Suppressor macrophage treated with lipopolysaccharide for 1 hour (primary cell): ENCODE measurements around the gene COL27A1.

Experiments used
- DNase-seq, 3 donors: peaks; one replicate each; pipeline ENCODE4 v3.0.0-alpha.2; 2020 to 2022

Gene COL27A1

DNA sequence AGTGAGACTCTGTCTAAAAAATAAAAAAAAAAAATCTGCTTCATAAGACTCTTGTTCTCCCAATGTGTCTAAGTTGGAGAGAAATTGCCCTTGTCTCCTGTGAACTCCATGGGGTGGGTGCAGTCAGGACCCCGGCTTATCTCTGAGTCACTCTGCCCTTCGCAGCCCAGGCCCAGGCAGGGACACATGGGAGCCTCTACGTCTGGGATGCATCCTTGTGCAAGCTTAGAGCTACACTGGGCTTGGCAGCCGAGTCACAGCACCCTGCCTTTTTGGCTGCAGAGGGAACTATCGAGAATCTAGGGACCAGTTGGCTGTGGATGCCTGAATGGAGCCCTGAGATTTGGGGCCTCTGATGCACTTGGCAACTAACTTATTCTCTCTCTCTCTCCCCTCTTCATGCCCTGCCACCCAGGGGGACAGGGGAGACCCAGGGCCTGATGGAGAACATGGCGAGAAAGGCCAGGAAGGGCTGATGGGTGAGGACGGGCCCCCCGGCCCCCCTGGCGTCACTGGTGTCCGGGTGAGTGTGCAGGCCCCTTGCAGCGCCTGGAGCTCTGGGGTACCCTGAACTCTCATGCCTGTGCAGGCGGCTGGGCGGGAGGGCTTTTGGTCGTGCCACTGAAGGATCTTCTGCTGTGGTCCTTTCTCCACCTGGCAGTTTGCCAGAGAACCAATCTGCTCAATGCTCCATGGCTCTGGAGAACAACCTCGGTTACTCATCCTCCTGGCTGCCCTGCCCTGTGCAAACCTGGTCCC, 120.1 kb downstream of the COL27A1 start:
- no peak for DNase-seq

DNA sequence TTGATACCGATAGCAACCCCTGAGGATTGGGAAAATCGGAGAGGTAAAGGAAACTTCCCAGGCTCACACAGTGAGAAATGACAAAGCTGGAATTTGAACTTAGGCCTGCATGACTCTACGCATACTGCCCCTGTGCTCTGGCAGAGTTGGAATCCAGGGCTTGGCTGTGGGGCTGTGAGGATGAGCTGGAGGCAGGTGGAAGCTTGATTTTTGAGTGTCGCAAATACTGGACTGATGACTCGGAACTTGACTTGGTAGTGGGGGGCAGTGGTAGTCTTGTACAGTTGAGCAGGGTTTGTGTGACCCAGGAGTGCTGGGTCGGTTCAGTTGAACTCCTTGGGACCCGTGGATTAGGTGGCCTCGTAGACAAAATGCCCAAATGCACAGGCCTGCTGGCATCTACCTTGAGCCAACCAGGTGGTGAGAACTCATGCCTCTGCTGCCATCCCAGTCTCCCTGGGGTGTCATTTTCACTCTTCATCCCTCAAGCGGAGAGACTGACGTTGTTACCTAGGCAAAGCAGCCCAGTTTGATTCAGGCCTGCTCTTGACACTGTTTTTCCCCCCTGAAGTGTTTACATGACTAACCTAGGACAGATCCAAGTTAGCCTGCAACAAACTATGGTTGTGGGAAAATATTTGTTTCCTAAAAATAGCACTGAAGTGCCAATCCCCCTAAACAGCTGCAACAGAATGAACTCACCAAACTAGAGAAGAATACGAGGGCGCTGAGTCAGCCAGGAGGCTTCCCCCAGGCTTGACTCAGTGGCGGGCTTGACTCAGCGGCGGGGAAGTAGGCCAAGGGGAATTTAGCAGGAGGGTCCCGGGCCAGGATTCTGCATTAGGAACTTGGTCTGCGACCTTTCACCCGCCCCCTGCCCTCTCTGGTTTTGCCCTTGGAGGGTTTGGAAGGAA, 121.8 kb downstream of the COL27A1 start:
- no peak for DNase-seq

DNA sequence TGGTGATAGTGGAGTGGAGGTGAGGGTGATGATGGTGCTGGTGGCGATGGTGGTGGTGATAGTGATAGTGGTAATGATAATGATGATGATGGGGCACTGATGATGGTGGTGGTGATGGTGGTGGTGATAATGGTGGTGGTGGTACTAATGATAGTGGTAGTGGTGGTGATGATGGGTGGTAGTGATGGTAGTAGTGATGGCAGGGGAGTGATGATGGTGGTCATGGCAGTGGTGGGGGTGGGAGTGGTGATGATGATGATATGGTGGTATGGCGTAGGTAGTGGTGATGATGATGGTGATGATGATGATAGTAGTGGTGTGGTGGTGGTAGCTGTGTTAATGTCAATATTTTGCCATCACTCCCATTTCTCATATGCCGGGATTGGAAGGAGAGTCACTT, 123.0 kb downstream of the COL27A1 start:
- DNase-seq = no peak

DNA sequence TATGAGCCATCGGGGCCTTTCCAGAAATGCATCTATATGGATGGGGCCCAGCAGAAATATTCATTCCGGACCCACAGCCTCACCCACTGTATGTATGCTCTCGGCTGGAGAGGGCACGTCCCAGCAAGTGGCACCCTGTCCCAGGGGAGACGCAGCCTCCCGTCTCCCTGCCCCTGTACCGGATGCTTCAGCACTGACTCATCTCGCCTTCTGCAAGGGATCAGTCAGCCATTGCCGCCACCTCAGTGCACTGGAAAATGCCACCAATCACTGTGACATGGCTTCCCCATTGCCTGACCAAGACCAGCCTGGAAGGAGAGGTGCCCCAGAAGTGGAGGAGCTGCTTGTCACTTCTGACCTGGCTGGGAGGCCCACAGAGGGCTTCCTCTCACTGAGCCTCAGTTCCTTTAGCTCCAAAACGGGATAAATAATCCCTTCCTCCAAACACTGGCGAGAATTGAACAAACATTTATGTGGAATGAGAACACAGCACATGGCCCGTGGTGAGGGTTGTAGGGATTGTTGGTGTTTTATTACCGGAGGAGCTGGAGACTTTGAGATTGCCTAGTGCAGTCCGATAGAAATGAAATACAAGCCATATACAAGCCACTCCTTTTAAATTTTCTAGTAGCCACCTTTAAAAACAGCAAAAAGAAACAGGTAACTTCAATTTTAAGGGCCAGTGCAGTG, 123.7 kb downstream of the COL27A1 start:
- no peak for DNase-seq

DNA sequence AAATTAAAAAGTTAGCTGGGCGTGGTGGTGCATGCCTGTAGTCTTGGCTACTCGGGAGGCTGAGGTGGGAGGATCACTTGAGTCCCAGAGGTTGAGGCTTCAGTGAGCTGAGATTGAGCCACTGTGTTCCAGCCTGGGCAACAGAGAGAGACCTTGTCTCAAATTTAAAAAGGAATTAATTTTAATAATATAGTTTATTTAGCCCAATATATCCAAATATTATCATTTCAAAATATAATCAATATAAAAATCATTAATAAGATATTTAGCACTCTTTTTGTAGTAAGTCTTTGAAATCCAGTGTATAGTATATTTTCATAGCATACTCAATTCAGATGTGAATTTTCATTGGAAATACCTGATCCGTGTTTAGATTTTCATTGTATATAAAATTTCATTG, 124.4 kb downstream of the COL27A1 start:
- no peak for DNase-seq

DNA sequence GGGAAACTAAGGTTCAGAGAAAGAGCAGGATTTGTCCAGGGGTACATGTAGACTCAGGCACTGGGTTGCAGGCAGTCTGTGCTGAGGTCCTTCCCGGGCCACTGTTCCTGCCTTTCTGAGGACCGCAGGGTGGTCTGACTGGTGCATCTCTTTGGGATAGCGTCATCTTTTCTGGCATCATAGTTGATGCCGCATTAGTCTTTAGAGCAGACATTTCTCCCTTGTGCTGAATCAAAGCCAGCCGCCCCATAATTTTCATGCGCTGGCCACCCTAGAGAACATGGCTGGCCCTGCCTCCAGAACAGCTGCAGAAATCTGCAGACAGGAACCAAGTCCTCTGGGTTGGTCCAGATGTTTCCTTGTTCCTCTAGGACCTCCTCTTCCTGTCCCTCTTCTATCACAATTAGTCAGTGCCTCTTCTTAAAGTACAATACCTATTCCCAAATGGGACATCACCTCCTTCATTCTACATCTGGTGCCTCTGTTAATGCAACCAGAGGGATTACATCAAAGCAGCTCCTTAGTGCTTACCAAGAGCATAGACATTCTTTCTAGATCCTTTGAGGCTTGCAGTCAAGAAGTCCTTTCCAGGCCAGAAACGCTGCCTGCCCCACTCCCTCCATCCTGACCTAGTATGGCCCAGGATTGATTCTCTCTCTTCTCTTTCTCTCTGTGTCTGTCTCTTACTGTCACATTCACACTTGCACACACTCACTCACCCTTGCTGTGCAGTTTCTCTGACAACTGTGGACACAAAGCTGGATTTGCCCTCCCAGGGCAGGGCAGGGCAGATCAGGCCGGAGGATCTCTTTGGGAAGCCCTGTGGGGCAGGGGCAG, 125.5 kb downstream of the COL27A1 start:
- no peak for DNase-seq

DNA sequence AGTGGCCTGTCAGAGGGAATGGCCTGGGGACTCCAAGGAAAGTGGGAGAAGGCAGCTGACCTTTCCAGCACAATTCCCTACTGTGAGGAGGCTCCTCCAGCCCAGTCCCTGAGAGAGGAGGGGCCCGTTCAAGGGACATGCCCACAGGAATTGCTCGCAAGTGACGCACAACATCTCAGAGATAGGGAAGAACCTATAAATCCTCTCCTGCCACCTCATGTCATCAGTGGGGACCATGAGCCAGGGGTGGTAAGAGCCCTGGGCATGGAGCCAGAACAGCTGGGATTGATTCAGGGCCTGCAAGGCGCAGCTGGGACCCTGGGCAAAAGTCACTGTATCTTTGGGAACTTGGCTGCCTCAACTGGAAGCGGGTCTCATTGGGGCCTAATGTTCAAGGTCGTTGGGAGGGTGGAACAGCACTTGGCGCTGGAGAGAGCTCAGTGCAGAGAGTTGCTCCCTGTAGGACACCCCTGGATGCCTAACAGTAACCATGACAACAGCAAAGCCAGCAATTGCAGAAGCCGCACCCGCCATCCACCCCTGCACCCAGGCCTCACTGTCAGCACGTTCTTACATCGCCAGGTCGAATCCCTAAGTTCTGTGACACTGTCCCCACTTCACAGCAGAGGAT, 126.3 kb downstream of the COL27A1 start:
- DNase-seq = no peak

DNA sequence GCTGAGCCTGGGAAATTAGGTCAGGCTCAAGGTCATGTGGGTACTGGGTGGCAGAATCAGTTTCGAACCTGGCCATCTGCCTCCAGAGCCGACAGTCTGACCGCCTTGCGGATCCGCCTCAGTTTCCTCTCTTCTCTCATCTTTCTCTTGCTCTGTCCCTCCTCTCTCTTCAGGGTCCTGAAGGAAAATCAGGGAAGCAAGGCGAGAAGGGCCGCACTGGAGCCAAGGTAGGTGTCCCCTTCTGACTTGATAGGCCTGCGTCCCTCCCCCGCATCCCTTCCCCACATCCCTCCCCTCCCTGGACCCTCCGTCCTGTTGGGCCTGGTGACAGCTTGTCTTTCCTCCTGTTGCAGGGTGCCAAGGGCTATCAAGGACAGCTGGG, 126.8 kb downstream of the COL27A1 start:
- DNase-seq = no peak

DNA sequence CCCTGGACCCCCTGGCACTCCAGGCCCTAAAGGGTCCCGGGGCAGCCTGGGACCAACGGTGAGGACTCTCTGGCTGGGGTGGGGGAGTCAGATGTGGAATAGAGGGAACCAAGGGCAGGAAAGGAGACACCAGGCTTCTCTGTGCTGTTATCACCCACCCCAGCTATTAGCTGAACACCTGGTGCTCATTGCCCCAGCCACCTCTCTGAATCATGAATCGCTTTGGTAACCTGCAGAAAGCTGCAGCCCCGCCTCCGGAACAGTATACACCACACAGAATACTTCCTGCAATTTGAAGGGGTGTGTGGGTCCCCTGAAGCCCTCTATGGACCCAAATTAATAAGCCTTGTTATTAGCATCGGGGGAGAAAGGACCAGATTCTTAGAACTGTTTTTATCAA, 127.2 kb downstream of the COL27A1 start:
- DNase-seq = no peak

DNA sequence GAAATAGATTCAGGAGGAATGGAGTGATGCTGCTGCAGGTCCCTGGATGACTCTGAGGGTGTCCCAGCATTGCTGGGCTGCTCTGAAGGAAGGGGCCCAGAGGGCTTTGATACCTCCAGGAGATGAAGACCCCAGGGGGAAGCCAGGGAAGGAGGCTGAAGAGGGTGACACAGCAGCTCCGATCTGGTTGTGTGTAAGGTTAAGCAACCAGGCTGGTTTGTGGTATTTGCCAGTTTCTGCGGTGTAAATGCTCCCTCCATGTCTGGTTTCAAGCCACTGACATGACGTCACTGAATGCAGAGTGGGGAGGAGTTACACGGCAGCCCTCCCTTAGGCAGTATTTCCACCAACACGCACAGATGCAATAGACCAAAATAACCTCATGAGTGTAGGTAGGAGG, 127.6 kb downstream of the COL27A1 start:
- DNase-seq = peak; percentile 40 to 55 (median 43)

DNA sequence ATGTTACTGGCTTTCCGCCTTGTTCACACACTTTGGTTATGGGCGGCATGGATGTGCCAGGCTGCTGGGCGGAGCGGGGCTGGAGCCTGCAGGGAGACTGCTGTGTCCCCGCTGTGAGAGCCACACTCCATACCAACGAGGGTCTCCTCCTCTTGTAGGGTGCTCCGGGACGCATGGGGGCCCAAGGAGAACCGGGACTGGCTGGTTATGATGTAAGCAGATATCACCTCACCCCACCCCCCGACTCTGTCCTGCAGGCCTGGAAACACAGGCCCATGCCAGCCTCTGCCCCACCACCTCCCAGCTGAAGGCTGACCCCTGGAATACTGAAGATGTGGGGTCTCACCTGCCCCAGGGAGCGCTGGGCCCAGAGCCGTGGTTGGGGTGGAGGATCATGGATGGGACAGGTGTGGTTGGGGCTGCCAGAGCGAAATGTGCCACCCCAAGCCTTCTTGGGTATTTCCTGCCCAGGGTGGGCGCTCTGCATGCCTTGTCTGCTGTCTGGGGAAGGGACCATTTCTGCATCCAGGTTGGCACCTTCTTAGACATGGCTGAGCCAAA, 128.3 kb downstream of the COL27A1 start:
- no peak for DNase-seq

DNA sequence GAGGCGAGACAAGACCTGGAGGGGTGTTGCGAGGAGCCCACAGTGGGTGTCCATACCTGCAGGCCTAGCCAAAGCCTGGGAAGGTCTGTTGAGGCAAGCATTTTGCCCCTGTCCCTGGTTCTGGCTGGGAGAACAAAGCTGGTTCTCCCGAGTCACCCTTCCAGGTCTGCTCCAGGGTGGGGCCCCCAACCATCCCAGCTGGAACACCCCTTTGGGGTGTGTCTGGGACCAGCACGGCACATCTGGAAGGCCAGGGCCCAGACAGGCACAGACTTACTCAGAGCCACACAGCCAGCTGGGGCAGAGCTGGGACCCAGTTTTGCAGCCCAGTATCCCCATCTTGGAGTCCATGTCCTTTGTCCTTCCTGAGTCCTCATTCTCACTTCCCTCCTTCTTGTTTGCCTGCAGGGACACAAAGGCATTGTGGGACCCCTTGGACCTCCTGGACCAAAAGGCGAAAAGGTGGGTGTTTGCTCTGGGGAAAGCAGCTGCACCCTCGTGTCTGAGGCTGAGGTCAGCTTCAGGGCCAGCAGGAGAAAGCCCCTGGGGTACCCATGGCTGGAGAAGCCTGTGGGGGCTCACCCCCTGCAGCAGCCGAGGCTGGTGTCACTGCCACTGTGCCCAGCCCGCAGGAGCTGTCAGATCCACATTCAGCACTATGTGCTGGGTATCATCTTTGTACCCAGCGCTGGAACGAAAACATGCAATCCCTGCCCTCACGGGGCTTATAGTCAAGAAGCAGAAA, 129.2 kb downstream of the COL27A1 start:
- DNase-seq = no peak

DNA sequence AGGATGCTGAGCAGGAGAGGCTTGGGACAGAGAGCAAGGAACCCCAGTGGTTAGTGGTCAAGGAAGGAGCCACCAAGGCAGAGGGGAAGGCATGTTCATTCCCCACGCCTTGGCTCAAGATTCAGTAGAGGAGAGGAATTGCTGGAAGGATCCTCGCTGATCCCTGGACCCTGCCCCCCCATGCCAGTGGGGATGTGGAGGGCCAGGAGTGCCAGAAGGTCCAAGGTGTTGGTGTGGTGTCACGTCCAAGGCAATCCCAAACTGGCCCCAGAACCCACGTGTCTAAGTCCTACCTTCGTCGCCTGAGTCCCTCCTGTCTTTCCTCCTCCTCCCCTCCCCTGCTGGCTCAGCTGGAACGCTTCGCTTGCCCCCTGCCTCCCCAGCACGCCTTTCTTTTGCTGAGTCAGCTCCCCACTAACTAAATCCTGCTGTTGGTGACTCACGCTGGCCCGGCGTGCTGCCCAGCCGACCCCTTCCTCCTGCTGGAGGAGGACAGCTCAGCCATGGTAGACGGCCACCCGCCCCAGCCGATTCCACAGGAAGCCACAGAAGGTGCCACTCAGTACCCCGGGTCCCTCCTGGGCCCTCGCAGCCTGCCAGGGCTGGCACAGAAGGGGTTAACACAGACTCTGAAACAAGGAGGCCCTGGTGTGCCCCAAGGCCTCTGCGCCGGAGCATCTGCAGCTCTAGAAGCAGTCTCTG, 130.0 kb downstream of the COL27A1 start:
- DNase-seq = peak; percentile 57 to 59 (median 57)

DNA sequence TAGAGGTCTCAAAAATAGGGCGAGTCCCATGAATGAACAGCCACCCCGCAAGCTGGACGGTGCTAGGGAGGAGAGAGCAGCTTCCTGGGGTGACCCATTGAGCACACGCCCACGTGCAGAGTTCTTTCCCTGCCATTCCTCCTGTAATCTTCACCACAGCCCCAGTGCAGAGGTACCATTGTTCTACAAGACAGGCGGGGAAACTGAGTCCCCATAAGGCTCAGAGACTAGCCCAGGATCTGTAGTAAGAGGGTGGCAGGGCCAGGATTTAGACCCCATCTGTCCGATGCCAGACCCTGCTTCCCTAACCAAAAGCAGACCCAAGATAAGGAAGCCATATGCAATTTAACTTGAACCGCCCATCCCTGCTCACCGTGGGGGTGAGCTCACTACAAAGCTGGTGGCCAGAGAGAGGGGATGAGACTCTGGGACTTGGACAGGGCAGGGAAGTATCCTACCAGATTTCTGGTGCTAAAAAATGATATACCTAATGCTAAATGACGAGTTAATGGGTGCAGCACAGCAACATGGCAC, 130.9 kb downstream of the COL27A1 start:
- no peak for DNase-seq

DNA sequence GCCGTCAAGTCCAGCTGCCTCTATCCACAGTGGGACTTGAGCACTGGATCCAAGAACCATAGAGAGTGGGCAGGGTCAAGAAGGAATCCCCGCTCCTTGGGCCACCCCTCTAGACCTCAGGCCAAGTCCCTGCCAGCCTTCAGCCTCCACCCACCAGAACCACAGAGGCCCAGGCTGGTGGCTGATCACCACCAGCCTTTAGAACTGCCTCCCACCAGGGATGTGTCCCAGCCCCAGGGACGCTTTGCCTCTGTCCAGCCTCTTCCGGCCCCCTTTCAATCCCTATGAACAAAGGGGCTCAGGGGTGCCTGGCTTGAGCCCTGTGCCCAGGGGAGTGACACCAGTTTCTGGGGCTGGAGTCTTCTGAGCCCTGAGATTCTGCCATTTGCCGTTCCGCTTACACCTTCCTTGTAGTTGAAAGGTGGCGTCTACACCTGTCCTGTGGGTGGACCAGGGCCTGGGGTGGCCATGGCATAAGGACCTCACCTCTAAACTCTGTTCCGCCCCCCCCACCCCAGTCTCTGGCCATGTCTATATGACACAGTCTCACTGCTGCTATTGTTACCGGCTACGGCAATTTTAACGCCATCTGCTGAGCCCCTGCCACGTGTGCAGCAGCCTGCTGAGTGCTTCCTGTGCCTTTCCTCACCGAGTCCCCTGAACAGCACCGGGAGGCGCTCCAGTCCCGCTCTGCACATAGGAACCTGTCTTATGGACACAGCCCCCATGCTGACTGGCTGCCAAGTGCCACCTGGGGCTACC, 131.8 kb downstream of the COL27A1 start:
- DNase-seq = no peak

DNA sequence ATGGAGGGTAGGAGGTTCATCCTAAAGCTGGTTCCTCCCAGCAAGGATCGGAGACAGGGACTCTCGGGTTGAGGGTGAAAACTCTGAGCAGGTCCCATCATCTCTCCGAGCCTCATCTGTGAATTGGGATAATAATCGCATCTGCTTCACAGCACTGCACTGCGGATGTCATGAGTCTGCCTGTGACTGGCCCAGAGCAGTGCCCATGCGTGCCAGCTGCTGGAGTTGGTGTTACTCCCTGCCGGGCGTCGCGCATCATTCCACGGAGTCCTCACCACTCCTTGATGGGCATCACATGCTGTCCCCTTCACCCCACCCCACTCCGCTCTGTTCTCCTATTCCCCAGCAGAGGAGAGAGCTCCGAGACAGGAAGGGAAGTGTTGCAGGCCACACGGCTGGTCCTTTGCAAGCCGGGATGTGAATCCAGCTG, 132.4 kb downstream of the COL27A1 start:
- no peak for DNase-seq

DNA sequence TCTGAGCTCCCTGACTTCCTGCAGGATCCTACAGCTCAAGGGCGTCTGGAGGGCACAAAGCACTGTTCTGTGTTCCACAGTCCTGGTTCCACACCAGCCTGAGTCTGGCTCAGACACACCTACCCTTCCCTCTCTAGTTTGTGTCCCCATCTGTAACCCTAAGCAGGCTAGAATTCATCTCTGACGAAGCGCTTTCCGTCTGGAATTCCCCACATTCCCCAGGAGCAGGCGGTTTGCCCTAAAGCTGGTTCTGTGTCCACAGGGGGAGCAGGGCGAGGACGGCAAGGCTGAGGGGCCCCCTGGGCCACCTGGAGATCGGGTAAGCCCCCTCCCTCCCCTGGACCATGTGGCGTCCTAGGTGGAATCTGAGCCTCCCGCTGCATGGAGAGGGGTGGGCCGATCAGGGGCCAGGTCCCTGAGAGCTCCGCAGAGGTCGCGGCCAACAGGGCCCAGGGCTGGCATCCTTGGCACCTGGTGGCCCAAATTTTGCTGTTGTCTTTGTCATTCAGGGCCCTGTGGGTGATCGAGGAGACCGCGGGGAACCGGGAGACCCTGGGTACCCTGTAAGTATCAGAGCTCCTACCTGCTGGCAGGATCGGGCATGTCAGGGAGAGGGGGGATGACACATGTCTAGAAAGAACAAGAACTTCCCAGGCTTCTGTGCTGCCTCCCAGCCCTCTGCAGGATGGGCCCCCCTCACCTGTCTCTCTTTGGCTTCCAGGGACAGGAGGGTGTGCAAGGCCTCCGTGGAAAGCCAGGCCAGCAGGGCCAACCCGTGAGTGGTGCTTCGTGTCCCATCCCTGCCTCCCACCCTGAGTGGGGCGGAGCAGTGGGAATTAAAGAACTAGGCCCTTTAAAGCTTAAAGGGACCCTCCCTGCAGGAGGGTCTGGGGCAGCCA, 133.1 kb downstream of the COL27A1 start:
- DNase-seq = no peak

DNA sequence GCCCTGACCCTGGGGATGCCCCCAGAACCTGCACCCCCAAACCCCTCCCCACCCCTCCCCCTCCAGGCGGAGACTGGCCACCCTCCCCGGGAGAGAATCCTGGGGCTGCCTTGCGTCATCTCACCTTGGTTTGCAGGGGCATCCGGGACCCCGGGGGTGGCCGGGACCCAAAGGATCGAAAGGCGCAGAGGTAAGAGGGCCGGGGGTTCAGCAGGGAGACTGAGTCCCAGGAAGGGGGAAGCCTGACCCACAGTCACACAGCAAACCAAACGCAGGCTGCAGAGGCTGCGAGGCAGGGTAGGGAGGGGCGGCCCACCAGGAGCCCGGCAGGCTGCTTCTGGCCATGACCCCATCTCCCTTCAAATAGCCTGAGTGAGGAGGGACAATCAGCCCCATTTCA, 133.8 kb downstream of the COL27A1 start:
- DNase-seq = no peak
